ENCODE data around the gene FNDC5.

FNDC5 gene

DNA sequence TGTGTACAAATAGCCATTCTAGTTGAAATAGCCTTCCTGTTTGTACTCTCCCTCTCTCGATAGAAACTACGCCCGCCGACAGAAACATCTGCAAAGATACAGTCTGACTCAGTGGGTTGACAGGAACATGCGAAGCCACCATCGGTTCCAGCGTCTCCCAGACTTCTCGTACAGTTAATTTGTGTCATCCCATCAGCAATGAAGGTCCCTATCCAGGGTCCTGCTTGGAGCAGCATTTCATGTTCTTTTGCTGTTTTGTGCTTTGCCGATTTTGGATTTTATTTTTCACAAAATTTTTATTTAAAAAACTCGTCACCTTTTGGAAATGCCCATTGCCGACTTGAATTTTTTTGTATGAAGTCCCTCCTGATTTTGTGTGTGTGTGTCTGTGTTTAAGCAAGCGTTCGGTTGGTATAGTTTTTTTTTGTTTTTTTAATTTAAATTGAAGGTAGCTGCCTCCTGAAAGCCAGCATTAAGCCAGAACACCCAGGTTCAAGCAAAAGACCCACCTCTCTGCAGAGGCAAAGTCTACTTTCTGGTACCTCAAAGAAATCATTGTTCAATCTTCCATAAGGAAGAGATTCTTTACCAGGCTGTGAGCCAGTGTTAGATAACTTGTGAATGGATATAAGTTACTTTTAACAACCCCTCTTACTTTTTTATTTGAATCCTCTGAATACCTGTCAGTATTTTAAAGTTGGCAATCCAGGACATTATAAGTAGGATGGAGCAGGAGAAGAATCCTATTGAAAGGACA, 14.7 kb downstream of the FNDC5 start:
- no peaks in the 10 kb centered on the region for H3K9me3 ChIP-seq (ENCODE audit: control insufficient read depth, low read depth, low read length)
- no peak overlapping the region for H3K4me3 ChIP-seq (ENCODE audit: low read length)
- peaks cover 45% of the 10 kb centered on the region for H3K36me3 ChIP-seq (ENCODE audit: control insufficient read depth, low read depth, low read length)
- no peak overlapping the region for H3K9ac ChIP-seq (ENCODE audit: low read length)
- no peaks in the 10 kb centered on the region for H3K27me3 ChIP-seq (ENCODE audit: control insufficient read depth, insufficient read depth, low read length)
- H3K4me1 ChIP-seq (ENCODE audit: control insufficient read depth, low read depth, low read length), result no peaks in the 10 kb centered on the region
- no peak overlapping the region for H3K27ac ChIP-seq (ENCODE audit: low read length)

DNA sequence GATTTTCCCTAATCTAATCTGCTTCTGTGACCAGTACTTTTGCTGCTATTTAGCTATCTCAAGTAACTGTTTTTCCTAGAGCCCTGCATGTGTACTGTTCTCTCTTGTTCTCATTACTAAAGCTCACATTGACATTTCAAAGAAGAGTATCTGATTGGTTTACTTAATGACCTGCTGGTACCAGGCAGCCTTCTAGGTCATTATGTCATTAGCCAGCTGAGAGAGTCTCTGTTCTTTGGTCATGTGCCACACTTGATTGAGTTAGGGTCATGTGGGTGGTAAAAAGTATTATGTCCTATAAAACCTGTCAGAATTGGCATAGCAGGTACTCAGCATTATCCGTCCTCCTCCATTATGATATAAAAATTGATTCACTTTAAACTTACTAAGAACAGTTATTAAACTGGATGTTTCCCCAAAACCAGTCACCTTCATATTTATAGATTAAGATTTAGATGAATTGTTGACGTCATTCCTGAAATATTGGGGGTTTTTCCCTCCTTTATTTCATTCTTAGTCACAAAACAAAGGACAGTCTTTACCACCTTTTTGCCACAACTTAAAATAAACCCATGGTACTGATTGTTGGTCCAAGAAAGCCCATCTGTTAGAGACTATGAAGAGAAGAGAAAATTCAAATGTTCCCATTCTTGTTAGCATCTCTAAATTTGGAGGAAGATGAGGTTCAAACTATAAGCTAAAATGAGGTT, 22.2 kb downstream of the FNDC5 start:
- Histone ChIP-seq H3K9me3 (ENCODE audit: control insufficient read depth, low read depth, low read length) (no peaks in the 10 kb centered on the region), H3K36me3 (ENCODE audit: control insufficient read depth, low read depth, low read length) (peaks cover 12% of the 10 kb centered on the region), H3K4me1 (ENCODE audit: control insufficient read depth, low read depth, low read length) (no peaks in the 10 kb centered on the region), H3K4me3 (ENCODE audit: low read length) (no peak overlapping the region), H3K27me3 (ENCODE audit: control insufficient read depth, insufficient read depth, low read length) (no peaks in the 10 kb centered on the region), H3K27ac (ENCODE audit: low read length) (no peak overlapping the region), H3K9ac (ENCODE audit: low read length) (no peak overlapping the region)

DNA sequence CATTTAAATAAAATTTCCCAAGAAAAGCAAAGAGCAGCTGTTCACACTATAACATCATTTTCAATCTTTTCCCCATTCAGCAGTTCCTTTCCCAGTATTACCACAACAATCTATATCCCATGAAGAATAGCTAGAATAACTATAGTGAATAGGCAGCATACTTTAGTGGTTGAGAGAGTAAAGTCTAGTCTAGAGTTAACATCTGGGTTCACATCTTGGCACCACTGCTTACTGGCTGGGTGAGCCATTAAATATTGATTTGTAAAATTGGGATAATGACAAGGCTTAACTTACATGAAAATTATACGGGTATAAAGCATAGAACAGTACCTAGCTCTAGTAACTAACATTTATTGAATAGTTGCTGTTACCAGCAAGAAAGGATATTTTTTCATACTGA, 38.8 kb downstream of the FNDC5 start:
- no peaks in the 10 kb centered on the region for H3K9me3 ChIP-seq (ENCODE audit: control insufficient read depth, low read depth, low read length)
- no peak overlapping the region for H3K27ac ChIP-seq (ENCODE audit: low read length)
- H3K27me3 ChIP-seq (ENCODE audit: control insufficient read depth, insufficient read depth, low read length), result no peaks in the 10 kb centered on the region
- peaks cover 65% of the 10 kb centered on the region for H3K36me3 ChIP-seq (ENCODE audit: control insufficient read depth, low read depth, low read length)
- no peaks in the 10 kb centered on the region for H3K4me1 ChIP-seq (ENCODE audit: control insufficient read depth, low read depth, low read length)
- H3K9ac ChIP-seq (ENCODE audit: low read length), result no peak overlapping the region
- no peak overlapping the region for H3K4me3 ChIP-seq (ENCODE audit: low read length)

DNA sequence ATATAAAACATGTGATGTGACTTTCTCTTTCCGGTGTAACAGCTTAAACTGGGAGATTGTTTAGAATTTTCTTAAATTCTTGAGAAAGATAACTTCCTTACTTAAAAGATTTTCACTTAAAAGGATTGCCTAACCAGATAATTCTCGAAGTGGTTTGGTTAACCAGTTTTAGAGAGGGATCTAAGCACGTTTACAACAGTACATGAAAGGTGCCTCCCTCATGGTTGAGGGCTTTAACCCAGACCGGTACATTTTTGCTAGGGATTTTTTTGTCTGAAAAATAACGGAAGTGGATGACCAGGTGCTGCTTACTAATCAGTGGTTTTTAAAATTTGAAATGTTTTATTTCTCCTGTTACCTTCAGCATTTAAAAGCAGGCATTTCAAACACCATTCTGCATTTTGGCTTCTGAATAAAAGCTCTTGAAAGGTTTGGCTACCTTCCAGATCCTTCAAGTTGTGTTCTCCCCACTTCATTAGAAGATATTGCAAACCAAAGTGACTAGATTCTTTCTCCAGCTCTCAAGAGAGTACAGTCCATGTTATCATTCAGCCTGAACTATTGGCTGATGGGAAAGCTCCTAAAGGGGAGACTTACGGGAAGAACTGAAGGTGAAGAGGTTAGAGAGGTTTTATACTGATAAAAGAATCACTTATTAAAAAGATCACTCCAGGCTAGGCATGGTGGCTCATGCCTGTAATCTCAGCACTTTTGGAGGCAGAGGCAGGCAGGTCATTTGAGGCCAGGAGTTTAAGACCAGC, 40.4 kb downstream of the FNDC5 start:
- Histone ChIP-seq H3K36me3 (ENCODE audit: control insufficient read depth, low read depth, low read length) (peaks cover 81% of the 10 kb centered on the region), H3K9me3 (ENCODE audit: control insufficient read depth, low read depth, low read length) (no peaks in the 10 kb centered on the region), H3K4me1 (ENCODE audit: control insufficient read depth, low read depth, low read length) (no peaks in the 10 kb centered on the region), H3K27me3 (ENCODE audit: control insufficient read depth, insufficient read depth, low read length) (no peaks in the 10 kb centered on the region), H3K4me3 (ENCODE audit: low read length) (no peak overlapping the region), H3K9ac (ENCODE audit: low read length) (no peak overlapping the region), H3K27ac (ENCODE audit: low read length) (no peak overlapping the region)

DNA sequence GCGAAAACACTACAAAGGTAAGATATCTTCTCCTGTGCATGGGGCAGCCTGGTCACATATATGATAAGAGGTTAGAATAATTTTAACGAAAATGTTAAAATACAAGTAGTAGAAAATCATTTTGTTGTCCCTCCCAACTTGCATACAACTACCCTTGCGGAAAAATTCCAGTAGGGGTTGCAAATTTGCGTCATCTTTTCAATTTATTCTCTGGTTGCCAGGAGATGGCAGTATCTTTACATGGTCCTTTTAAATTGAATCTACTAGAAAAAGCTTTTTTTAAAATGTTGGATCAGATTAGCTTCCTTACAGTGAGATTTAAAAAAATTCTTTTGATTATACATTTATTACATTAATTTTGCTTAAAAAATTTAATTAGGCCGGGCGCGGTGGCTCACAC, 42.4 kb downstream of the FNDC5 start:
- no peak overlapping the region for H3K27ac ChIP-seq (ENCODE audit: low read length)
- H3K9me3 ChIP-seq (ENCODE audit: control insufficient read depth, low read depth, low read length), result no peaks in the 10 kb centered on the region
- H3K4me1 ChIP-seq (ENCODE audit: control insufficient read depth, low read depth, low read length), result no peaks in the 10 kb centered on the region
- H3K4me3 ChIP-seq (ENCODE audit: low read length), result no peak overlapping the region
- peaks cover 76% of the 10 kb centered on the region for H3K36me3 ChIP-seq (ENCODE audit: control insufficient read depth, low read depth, low read length)
- no peak overlapping the region for H3K9ac ChIP-seq (ENCODE audit: low read length)
- H3K27me3 ChIP-seq (ENCODE audit: control insufficient read depth, insufficient read depth, low read length), result no peaks in the 10 kb centered on the region

DNA sequence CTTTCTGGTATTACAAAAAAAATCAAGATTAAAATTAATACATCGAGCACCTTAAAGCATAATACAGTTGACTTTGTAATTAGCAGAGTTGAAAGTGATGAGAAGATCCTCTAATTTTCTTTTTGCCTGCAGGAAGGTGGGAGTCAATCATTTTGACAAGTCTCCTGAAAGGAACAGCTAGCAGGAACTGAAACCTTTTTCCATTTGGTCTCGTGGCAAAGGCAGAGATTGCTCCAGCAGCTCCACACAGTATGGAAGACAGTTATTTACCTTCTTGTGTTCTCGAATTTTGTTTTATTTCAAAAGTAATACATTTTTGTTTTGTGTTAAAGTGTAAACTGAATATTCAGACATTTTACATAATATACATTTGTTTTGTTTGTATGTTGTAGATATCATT, 45.5 kb downstream of the FNDC5 start:
- Histone ChIP-seq H3K27ac (ENCODE audit: low read length) (no peak overlapping the region), H3K36me3 (ENCODE audit: control insufficient read depth, low read depth, low read length) (peaks cover 46% of the 10 kb centered on the region)

DNA sequence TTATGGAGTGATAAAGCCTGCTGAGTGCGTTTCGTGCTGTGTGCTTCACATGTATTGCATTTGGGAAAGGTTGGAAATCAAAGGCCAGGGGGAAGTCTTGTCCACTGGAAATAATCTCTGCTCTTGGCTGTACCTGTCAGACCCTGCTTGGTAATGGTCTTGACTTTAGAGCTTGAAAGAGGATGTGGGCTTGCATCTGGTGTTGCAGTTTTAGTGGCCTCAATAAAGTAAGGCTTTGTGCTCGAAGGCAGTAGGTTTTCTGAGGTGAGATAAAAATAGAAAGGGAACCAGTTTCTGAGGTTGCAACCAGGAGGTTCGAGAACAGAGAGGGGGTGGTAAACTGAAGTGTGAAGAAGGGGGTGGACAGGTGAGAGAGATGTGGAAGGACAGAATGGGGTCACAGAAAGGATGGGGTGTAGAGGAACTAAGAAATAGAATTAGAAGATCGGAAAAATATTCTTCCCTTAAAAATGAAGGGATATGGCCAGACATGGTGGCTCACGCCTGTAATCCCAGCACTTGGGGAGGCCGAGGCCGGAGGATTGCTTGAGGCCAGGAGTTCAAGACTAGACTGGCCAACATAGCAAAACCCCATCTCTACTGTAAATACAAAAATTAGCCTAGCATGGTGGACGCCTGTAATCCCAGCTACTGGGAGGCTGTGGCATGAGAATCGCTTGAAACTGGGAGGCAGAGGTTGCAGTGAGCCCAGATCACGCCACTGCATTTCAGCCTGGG, 51.7 kb downstream of the FNDC5 start:
- H3K36me3 ChIP-seq (ENCODE audit: control insufficient read depth, low read depth, low read length), result no peaks in the 10 kb centered on the region
- H3K4me3 ChIP-seq (ENCODE audit: low read length), result peak overlapping the region; percentile 99
- H3K4me1 ChIP-seq (ENCODE audit: control insufficient read depth, low read depth, low read length), result peaks cover 14% of the 10 kb centered on the region
- H3K9ac ChIP-seq (ENCODE audit: low read length), result peak overlapping the region; percentile 98
- no peaks in the 10 kb centered on the region for H3K9me3 ChIP-seq (ENCODE audit: control insufficient read depth, low read depth, low read length)
- peak overlapping the region; percentile 97 for H3K27ac ChIP-seq (ENCODE audit: low read length)
- no peaks in the 10 kb centered on the region for H3K27me3 ChIP-seq (ENCODE audit: control insufficient read depth, insufficient read depth, low read length)

More for the DNA sequence above, 45.5 kb downstream of the FNDC5 start:
- Histone ChIP-seq H3K9ac (ENCODE audit: low read length) (no peak overlapping the region), H3K9me3 (ENCODE audit: control insufficient read depth, low read depth, low read length) (no peaks in the 10 kb centered on the region), H3K4me3 (ENCODE audit: low read length) (no peak overlapping the region), H3K4me1 (ENCODE audit: control insufficient read depth, low read depth, low read length) (no peaks in the 10 kb centered on the region), H3K27me3 (ENCODE audit: control insufficient read depth, insufficient read depth, low read length) (no peaks in the 10 kb centered on the region)

DNA sequence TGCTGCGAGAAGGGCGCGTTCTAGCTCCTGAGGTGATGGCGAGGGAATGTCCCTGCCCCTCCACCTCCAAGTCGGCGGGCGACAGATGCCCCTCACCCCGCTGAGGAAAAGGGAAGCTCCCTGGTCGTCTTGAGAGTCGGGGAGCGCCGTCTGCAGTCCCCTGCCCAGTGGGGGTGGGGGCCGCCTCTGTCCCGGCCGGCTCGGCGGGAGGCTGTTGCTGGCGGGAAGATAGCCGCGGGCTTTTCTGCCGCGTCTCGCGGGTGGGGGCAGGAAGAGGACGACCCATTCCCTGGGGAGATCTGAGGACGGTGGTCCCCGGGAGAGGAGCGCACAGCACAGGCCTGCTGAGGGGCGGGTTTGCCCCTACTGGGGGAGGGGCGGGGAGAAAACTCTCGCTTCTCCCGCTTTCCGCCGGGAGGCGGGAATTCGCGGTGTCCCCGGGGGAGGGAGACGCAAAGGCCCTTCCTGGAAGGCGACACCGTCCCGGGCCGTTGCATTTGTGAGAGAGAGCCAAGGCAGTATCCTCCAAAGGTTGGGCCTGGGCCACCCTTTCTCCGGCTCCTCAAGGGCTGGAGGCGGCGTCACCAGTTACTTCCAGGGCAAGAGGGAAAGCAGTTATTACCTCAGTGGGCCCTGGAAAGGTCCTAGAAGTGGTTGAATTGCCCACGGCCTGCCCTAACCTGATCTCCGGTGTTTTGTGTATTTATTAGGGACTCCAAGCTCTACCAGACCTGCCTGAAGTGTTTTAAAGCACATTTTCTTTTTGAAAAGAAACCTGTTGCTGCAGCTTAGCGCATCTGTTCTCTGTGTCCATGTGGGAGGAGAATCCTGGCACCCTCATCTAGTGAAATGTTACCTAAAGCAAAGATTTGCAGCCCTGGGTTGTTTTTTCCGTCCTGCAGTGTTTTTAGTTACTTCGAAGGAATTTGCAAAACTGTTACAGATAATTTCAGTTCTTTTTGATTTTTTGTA, 52.6 kb downstream of the FNDC5 start:
- H3K4me1 ChIP-seq (ENCODE audit: control insufficient read depth, low read depth, low read length), result peaks cover 14% of the 10 kb centered on the region
- H3K27ac ChIP-seq (ENCODE audit: low read length), result peak overlapping the region; percentile 97
- peak overlapping the region; percentile 98 for H3K9ac ChIP-seq (ENCODE audit: low read length)
- no peaks in the 10 kb centered on the region for H3K9me3 ChIP-seq (ENCODE audit: control insufficient read depth, low read depth, low read length)
- peak overlapping the region; percentile 99 for H3K4me3 ChIP-seq (ENCODE audit: low read length)
- no peaks in the 10 kb centered on the region for H3K27me3 ChIP-seq (ENCODE audit: control insufficient read depth, insufficient read depth, low read length)
- no peaks in the 10 kb centered on the region for H3K36me3 ChIP-seq (ENCODE audit: control insufficient read depth, low read depth, low read length)

DNA sequence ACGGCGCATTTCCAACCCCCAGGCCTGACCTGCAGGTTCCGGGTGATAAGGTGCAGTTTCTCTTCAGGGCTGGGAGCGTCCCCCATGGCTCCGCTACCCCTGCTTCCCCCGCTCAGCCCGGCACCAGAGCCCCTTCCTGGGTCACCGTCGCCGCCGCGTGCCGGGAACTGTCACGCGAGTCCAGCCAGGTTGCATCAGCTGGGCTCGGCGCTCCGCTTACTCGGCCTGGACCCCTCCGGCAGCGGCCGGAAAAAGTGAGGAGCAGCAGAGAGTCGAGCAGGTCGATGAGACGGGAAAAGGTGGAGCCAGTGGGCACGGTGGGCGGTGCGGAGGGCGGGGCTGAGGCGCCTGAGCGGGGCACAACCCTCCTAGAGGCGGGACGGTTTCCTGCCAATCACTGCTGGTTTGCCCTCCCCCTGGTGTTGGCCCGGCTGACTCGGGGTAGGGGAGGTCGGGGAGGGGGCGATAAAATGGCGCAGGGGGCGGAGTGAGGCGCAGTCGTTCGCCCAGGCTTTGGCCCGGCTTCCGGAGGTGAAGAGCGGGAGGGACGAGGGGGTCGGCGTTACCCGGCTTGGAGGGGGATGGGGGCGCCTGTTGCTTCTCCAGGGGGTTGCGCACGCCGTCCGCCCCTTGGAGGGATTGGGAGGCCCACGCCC, 53.4 kb downstream of the FNDC5 start, which contains the start of the genes S100PBP and YARS1:
Gene S100PBP, plus strand, starts transcription at position 495 of the 656 bp plus-strand sequence. CDS start 8,447 bp downstream, outside the sequence.
Gene YARS1, minus strand, starts transcription at position 200 of the 656 bp plus-strand sequence. Its CDS starts 114 bp downstream, at position 86.
- no peaks in the 10 kb centered on the region for H3K9me3 ChIP-seq (ENCODE audit: control insufficient read depth, low read depth, low read length)
- H3K4me1 ChIP-seq (ENCODE audit: control insufficient read depth, low read depth, low read length), result peaks cover 15% of the 10 kb centered on the region
- H3K27me3 ChIP-seq (ENCODE audit: control insufficient read depth, insufficient read depth, low read length), result no peaks in the 10 kb centered on the region
- H3K27ac ChIP-seq (ENCODE audit: low read length), result peak within 1 kb of the TSS; percentile 97
- H3K9ac ChIP-seq (ENCODE audit: low read length), result peak within 1 kb of the TSS; percentile 100
- H3K4me3 ChIP-seq (ENCODE audit: low read length), result peak within 1 kb of the TSS; percentile 99
- H3K36me3 ChIP-seq (ENCODE audit: control insufficient read depth, low read depth, low read length), result no peaks in the 10 kb centered on the region

DNA sequence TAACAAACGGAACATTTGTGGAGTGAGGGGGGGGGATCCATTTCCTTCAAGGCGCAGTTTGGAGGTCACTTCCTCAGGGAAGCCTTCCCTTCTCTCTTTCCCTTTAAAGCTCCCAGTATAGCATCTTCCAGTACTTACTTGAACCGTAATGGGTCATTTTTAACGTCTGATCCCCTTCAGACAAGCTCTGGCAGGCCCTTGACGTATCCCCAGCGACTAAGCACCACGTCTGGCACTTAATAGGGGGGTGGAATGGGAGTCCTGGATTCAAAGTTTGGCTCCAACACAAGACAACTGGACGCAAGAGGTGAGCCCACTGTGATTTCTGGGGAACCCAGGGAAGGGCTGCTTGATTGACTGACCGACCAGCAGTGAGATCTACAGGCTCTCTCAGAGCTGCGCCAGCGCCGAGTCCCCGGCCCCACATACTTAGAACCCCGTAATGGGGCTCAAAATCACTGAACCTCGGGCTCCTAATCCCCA, 54.0 kb downstream of the FNDC5 start:
- Histone ChIP-seq H3K27ac (ENCODE audit: low read length) (peak overlapping the region; percentile 96), H3K4me3 (ENCODE audit: low read length) (peak overlapping the region; percentile 99), H3K9ac (ENCODE audit: low read length) (peak overlapping the region; percentile 100), H3K36me3 (ENCODE audit: control insufficient read depth, low read depth, low read length) (no peaks in the 10 kb centered on the region), H3K4me1 (ENCODE audit: control insufficient read depth, low read depth, low read length) (peaks cover 21% of the 10 kb centered on the region), H3K27me3 (ENCODE audit: control insufficient read depth, insufficient read depth, low read length) (no peaks in the 10 kb centered on the region), H3K9me3 (ENCODE audit: control insufficient read depth, low read depth, low read length) (no peaks in the 10 kb centered on the region)
